Activated CD4-positive, alpha-beta T cell treated with anti-CD3 and anti-CD28 coated beads, Interleukin-2, amount 50 U/mL, for 24 hours (primary cell): ENCODE results near the gene HCRT.
"Not testable (repeated sequence)": the region's sequence is repeated elsewhere in the genome, so short reads cannot be mapped to it uniquely, and the experiment has no call there.

Experiments used
- DNase-seq, 2 donors: peaks; one replicate each; pipeline ENCODE4 v3.0.0-alpha.2; 2020; ENCODE audit warnings: low read depth in 1 of 2, low spot score in 1 of 2

The HCRT gene

GRCh38 chr17:42141382-42141781 is 43.9 kb downstream of the HCRT start:
- no peak for DNase-seq

GRCh38 chr17:42140690-42141089 is 44.6 kb downstream of the HCRT start:
- DNase-seq: not testable (repeated sequence)

GRCh38 chr17:42138749-42139492 is 46.3 kb downstream of the HCRT start:
- DNase-seq: no peak

GRCh38 chr17:42136654-42137051 is 48.6 kb downstream of the HCRT start:
- DNase-seq: no peak

GRCh38 chr17:42135664-42136653 is 49.3 kb downstream of the HCRT start:
- DNase-seq: no peak

- DNase-seq: no peak
Observed at GRCh38 chr17:42135151-42135550, 50.1 kb downstream of the HCRT start.
